Head of caudate nucleus (tissue), 42 donors: ENCODE results near the gene ACTR3.

Experiments
- DNase-seq, 42 donors: peaks; one replicate each; pipeline versions ENCODE4 v3.0.0 to v3.0.0-alpha.2; 2020 to 2021; ENCODE audit warnings: mixed read lengths in 7 of 42
- intact Hi-C: fragments of 100-400 bp; cut with DNase I; formaldehyde crosslinking; loops from one replicate; pipeline ENCODE4 v1.15.0; 2022

The ACTR3 gene

DNA sequence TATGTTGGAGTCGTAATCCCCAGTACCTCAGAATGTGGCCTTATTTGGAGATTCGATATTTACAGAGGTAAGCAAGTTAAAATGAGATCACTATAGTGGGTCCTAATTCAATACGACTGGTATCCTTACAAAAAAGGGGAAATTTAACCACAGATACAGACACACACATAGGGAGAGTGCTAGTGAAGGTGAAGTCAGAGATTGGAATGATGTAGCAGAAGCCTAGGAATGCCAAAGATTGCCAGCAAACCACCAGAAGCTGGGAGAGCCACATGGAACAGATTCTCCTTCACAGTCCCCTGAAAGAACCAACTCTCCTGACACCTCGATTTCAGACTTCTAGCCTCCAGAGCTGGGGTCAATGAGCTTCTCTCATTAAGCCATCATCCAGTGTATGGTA, 17.7 kb upstream of the ACTR3 start:
- intact Hi-C loops: no loop called here
- DNase-seq: no peak

GRCh38 chr2:113873867-113874266, 16.0 kb upstream of the ACTR3 start:
- DNase-seq: no peak
- intact Hi-C loops: no loop called here

DNA sequence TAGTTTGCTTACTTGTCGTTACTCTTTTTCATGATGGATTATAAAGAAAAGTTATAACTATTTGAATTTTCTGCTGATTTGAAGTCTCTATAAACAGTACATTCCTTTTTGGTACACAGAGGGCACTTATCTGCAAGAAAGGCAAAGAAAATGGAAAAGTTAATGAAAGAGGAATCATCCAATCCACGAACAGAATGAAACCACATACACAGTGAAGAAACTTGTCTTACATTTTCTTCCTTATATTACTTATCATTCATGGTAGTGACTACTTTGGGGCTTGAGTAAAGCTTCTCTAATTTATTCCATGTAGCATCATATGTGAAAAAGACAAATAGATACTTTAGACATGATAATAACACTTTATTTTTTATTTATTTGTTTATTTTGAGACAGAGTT, 14.8 kb upstream of the ACTR3 start:
- no peak for DNase-seq
- intact Hi-C loops: no loop called here

DNA sequence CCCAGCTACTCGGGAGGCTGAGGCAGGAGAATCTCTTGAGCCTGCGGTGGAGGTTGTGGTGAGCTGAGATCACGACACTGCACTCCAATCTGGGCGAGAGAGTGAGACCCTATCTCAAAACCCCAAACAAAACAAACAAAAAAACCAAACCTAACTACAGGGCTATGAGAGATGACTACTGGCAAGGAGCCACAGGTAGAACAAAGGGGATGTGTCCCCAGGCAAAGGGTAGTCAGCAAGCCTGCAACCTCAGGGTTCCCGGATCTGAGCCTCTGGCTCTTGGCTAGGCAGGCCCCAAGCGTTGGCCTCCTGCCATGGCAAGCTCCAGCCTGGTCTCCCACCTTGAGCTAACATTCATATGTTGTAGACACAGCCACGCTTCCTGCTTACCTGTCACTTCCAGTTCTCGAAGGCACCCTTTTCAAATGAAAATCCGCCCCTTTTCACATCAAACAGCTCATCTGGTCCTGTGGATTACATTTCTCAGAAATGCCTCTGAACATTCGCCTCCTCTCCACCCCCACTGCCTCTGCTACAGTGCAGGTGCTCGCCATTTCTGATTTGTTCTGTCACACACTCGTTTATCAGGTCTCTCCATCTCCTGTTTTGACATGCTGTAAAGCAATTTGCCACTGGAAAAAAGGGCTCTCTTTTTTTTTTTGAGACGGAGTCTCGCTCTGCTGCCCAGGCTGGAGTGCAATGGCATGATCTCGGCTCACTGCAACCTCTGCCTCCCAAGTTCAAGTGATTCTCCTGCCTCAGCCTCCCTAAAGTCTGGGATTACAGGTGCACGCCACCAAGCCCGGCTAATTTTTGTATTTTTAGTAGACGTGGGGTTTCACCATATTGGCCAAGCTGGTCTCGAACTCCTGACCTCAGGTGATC, 13.1 kb upstream of the ACTR3 start:
- intact Hi-C loops: no loop called here
- DNase-seq: peak in 40 of 42 donors; percentile 9 to 86 (median 51)

DNA sequence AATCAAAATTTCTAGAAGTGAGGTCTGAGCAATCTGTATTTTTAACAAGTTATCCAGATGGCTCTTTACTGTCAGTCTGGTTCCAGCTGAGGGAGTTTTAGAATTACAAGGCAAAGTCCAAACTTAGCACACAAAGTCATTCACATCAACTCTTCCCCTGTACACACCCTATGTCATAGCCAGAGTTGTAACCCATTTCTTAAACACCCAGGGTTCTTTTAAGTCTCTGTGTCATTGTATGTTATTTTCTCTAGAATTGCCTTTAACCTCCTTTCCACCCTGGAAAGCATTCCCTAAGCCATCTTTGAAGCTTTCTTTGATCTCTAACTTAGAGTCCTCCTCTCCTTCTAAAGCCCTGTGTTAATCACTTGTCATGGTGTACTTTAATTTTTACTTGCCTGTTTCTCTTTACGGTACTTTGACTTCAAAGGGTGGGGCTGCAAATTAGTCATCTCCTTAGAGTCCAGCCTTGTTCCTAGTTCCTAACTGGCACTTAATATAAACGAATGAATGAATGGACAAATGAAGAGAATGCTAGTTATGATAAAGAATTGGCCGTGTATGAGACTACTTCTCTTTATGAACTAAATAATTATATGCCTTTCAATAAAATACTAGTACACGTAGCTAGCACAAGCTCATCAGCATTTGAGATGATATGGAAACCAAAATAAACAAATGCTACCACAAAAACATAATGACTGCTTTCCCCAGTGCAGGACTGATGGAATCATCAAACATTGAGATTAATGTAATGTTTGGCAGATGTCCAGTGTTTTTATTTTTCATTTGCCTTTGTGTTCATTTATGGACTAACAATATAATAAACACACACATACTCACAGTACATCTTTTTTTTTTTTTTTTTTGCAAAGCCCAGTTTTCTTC, 11.9 kb upstream of the ACTR3 start:
- intact Hi-C loops: no loop called here
- DNase-seq: no peak

- DNase-seq: no peak
- intact Hi-C loops: no loop called here
These were observed 11.1 kb upstream of the ACTR3 start for GRCh38 chr2:113878743-113879142.

DNA sequence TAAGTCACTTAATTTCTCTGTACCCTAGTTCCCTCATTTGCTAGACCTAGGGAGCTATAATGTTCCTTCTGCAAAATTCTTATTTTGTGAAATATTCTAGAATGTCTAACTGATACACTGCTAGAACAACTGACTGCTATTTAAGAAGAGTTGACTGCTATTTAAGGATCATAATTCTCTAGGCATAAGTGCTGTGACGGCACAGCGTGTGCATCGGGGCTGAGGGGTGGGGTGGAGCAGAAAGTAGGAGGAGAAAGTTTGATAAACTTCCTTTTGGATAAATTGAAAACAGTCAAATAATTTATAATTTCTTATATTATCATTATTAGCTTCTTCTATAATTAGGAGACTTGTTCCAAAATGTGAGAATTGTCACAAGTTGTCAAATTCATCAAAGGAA, 10.4 kb upstream of the ACTR3 start:
- intact Hi-C loops: no loop called here
- peak in 22 of 42 donors; percentile 26 to 64 (median 42) for DNase-seq

DNA sequence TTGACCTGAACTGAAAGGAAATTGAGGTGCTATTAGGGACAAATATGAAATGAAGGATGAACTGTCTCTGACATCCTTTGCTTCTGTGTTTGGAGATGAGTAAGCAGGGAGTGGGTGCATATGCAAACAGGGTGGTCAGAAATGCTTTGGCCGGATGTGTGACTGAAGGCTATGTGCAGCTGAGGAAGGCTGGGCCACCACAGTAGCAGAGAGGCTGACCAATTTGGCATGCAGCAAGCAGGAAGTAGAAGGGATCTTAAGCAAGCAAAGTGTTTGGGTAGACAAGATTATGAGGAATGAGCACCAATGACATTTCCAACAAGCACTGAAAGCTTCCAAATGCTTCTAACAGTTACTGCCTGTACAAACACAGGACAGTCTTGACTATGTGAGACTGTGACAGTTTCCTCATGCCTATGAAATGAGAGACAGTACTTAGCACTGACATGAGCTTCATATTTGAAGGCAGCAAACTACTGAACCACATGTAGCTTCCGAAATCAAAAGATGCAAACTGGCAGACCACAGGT, 3.3 kb upstream of the ACTR3 start:
- intact Hi-C loops: no loop called here
- peak in 16 of 42 donors; percentile 18 to 49 (median 30) for DNase-seq

GRCh38 chr2:113887009-113887792, 2.7 kb upstream of the ACTR3 start:
- DNase-seq: no peak
- intact Hi-C loops: no loop called here

DNA sequence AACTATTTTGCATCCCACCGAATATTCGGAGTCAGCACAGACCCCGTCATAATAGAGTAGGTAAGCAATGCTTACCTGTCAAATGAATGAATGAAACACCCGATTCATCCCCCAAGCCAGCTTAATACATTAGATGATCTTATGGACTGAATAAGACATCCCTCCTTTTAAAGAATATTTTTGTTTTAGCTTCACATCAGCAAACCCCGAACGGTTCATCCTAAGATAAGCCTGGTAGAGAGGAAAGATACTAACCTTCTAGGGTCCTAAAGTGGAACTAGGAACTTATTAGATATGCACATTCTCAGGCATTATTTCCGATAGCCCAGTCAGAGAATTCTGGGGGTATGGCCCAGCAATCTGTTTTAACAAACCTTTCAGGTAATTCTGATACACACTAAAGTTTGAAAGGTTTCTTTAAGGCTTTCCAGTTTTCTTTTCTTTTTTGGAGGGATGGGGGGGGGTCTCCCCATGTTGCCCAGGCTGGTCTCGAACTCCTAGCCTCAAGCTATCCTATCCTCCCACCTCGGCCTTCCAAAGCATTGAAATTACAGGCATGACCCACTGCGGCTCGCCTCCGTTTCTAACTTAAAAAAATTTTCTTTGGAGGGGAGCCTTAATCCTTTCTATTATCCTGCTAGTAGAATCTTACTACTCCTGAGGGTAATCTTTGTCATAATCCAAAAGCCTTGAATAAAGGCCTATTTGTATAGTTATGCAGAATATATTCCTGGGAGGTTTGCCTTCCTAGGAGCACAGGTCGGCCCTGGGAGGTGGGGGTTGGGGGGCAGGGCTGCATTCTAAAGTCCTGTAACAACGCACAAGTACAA, 1.0 kb upstream of the ACTR3 start:
- intact Hi-C loops: no loop called here
- DNase-seq: peak in 3 of 42 donors; percentile 35 to 55 (median 45)

DNA sequence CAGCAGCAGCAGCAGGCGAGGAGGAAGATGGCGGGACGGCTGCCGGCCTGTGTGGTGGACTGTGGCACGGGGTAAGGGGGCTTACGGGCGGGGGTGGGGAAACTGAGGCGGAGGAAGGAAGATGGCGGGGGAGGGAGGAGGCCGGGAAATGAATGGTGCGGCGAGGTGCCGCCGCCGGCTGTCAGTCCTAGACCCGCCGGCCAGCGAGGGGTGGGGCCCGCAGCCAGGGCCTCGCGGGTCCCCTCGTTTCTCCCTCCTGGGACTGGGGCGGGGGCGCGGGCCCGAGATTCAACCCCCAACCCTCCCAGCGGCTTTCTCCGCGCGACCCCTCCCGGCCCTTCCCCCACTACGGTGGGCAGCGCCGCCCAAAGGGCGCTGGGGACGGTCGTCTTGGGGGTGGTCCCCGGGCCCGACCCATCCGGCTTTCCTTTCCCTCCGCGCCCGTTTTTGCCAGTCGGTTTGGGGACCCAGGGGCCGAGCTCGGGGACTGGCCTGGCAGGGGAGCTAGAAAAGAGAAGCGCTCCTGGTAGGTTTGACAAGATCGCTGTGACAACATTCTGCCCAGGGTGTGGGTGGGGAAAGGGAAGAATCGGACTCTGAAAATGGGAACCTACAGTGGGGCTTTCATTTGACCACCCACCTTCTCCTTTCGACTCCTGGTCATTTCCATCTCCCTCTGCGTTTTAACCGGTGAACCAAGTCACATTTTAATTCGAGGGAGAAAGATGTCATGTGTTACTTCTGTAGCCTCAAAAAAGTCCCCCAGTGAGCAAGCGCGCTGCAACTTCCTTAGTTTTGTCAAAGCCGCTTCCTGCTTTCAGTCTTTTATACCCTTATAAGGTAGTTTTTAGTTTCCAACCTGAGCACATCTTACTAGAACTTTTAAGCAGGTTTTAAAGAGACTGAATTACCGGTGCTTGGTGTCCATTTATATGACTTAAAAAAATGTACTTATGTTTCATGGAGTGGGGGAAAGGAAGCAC, 655 bp downstream of the ACTR3 start:
- intact Hi-C loops: loop anchor here (1.0 kb wide), 1 partner anchor 134 kb away; the partner anchor contains the start of gene SLC35F5
- peak; percentile 37 to 88 (median 75) for DNase-seq

DNA sequence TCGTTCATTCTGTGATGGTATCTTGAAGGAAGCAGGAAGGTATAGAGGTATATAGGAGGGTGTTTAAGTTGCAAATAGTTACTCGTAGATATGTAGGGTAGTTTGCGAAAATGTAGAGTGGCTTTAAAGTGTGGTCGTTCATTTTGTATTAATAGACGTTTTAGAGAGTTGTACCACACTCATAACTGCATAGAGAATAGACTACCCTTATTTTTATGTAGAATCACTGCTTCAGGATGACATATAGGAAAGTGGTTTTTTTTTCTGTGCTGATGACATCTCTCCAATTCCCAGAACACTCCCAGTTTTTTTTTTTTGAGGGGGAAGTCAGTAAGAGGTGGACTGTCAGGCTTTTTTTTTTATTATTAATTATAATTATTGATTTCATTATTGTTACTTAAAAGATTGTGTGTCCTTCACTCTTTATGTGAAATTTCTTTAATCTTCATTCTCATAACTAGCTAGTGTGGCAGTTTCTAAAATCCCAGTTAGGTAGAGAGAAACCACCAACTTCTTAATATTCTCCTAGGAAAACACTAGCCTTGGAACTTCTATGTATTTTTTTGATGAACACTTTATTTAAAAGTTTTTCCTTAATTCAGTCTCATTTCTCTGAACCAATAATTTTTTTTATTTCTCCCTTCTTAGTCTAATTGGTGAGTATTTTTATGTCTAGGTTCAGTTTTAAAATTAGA, 1.5 kb downstream of the ACTR3 start:
- intact Hi-C loops: no loop called here
- no peak for DNase-seq

GRCh38 chr2:113892004-113892710, 2.3 kb downstream of the ACTR3 start:
- intact Hi-C loops: no loop called here
- no peak for DNase-seq

- intact Hi-C loops: no loop called here
- DNase-seq: peak in 1 of 42 donors; percentile 6
These were observed 4.4 kb downstream of the ACTR3 start for GRCh38 chr2:113894156-113894743.

DNA sequence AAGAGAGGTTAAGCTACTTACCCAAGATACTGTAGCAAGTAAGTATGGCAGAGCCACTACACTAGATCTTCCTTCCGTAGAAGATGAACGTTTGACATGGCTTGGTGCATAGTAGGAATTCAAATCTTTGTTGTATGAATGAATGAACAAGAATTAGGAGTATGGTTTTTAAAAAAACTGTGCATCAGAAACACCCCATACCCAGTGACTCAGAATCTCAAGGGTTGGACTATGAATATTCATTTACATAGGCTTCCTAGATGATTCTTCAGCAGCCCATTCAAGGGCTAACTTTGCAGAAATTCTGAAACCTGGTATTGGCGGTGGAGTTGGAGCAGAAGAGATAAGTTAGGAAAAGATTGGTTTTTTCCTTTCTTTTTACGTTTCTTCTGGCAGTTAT, 5.4 kb downstream of the ACTR3 start:
- intact Hi-C loops: no loop called here
- no peak for DNase-seq
